Cardiac muscle cell (in vitro differentiated cells and primary cell): ENCODE measurements around the gene MRPS7. TPM values are rescaled to one million over a fixed set of nuclear protein-coding genes. Genes with fewer than 3 reads are reported as not detected.
"Not testable (repeated sequence)": the region's sequence is repeated elsewhere in the genome, so short reads cannot be mapped to it uniquely, and the experiment has no call there.

ENCODE experiments used
- DNase-seq, 2 donors: peaks; one replicate each; pipeline versions ENCODE4 v3.0.0 to v3.0.0-alpha.2; 2010 to 2017; ENCODE audit warnings: low read depth in 1 of 2, low spot score in 1 of 2
- H3K27ac ChIP-seq: fragments of 200-600 bp; sonication (generic); 2 replicates; pipeline ENCODE4 v1.5.1; 2016
- H3K27me3 ChIP-seq: fragments of 200-600 bp; sonication (generic); 2 replicates; pipeline ENCODE4 v1.6.0; 2016; ENCODE audit warnings: control low read depth
- H3K36me3 ChIP-seq: fragments of 200-600 bp; sonication (generic); 2 replicates; pipeline ENCODE4 v1.5.1; 2016; ENCODE audit warnings: control low read depth
- H3K4me1 ChIP-seq: fragments of 200-600 bp; sonication (generic); 2 replicates; pipeline ENCODE4 v1.8.1; 2017; ENCODE audit warnings: low read depth, mild to moderate bottlenecking, mixed run types
- H3K4me3 ChIP-seq: fragments of 200-600 bp; sonication (generic); 2 replicates; pipeline ENCODE4 v1.5.1; 2016; ENCODE audit warnings: mild to moderate bottlenecking
- H3K9me3 ChIP-seq: fragments of 200-600 bp; sonication (generic); 2 replicates; pipeline ENCODE4 v1.5.1; 2017; ENCODE audit warnings: low read depth, mild to moderate bottlenecking, control low read depth
- CTCF ChIP-seq: IDR thresholded peaks from 2 replicates; pipeline ENCODE4 v1.5.1; 2012; ENCODE audit warnings: low read depth, mild to moderate bottlenecking, low read length
- polyA plus RNA-seq: library from polyadenylated mRNA; unstranded; fragments of >200 nt; fragmentation: Nextera tagmentation; extraction: Ambion mirVana; gene quantifications from 2 replicates; pipeline ENCODE4 v1.2.1, GENCODE V29; 2016
- total RNA-seq: library from RNA; depleted of rRNA; stranded (reverse); fragments of >200 nt; gene quantifications from 2 replicates; pipeline ENCODE4 v1.2.3, GENCODE V29; 2016

The MRPS7 gene
- total and polyA plus RNA-seq, 2 experiments from 2014 or later: 64.8 to 198 TPM

GRCh38 chr17:75252039-75252816 lies 9.5 kb upstream of the MRPS7 start:
- TF ChIP-seq CTCF: no peak
- Histone ChIP-seq H3K4me1 (no peaks in the 10 kb centered on the region), H3K9me3 (no peaks in the 10 kb centered on the region), H3K4me3 (no peak overlapping the region), H3K27ac (no peak overlapping the region), H3K27me3 (no peaks in the 10 kb centered on the region), H3K36me3 (no peaks in the 10 kb centered on the region)
- no peak for DNase-seq

- not testable (repeated sequence) for DNase-seq, H3K9me3 ChIP-seq, H3K4me1 ChIP-seq, H3K36me3 ChIP-seq, H3K27me3 ChIP-seq, H3K4me3 ChIP-seq, H3K27ac ChIP-seq
Observed at GRCh38 chr17:75255954-75256698, 5.6 kb upstream of the MRPS7 start.

- not testable (repeated sequence) for H3K4me3 ChIP-seq, H3K27me3 ChIP-seq, H3K9me3 ChIP-seq, H3K27ac ChIP-seq, H3K36me3 ChIP-seq, H3K4me1 ChIP-seq, DNase-seq
Observed at GRCh38 chr17:75257228-75257627, 4.5 kb upstream of the MRPS7 start.

GRCh38 chr17:75260641-75261335 lies 891 bp upstream of the MRPS7 start:
- Histone ChIP-seq H3K27me3 (no peaks in the 10 kb centered on the region), H3K9me3 (no peaks in the 10 kb centered on the region), H3K4me3 (peak overlapping the region; percentile 91), H3K27ac (peak overlapping the region; percentile 99), H3K4me1 (peaks cover 14% of the 10 kb centered on the region), H3K36me3 (peaks cover 3% of the 10 kb centered on the region)
- peak in 1 of 2 donors; percentile 29 for DNase-seq
- no peak for TF ChIP-seq CTCF

GRCh38 chr17:75262112-75262606 lies 480 bp downstream of the MRPS7 start:
- Histone ChIP-seq H3K4me1 (peaks cover 14% of the 10 kb centered on the region), H3K9me3 (no peaks in the 10 kb centered on the region), H3K36me3 (peaks cover 9% of the 10 kb centered on the region), H3K27me3 (no peaks in the 10 kb centered on the region), H3K4me3 (peak overlapping the region; percentile 91), H3K27ac (peak overlapping the region; percentile 99)
- TF ChIP-seq CTCF: no peak
- DNase-seq: peak in 1 of 2 donors; percentile 35

- peak overlapping the region; percentile 99 for H3K27ac ChIP-seq
- H3K9me3 ChIP-seq: no peaks in the 10 kb centered on the region
- peaks cover 9% of the 10 kb centered on the region for H3K36me3 ChIP-seq
- no peak for DNase-seq
- TF ChIP-seq CTCF: no peak
- no peaks in the 10 kb centered on the region for H3K27me3 ChIP-seq
- peaks cover 14% of the 10 kb centered on the region for H3K4me1 ChIP-seq
- peak overlapping the region; percentile 91 for H3K4me3 ChIP-seq
Observed at GRCh38 chr17:75263055-75263454, 1.4 kb downstream of the MRPS7 start.
